Upper lobe of right lung (tissue), 1 donor: ENCODE results near the gene MRPS26. TPM values are rescaled to one million over a fixed set of nuclear protein-coding genes. Genes with fewer than 3 reads are reported as not detected.
"Not testable (repeated sequence)": the region's sequence is repeated elsewhere in the genome, so short reads cannot be mapped to it uniquely, and the experiment has no call there.

Experiments used
- ATAC-seq: fragments of 200-7000 bp; cut with Tn5 transposase; one replicate; pipeline ENCODE4 v1.9.1; 2020; ENCODE audit warnings: mild to moderate bottlenecking, moderate library complexity
- DNase-seq: peaks from one replicate; pipeline ENCODE4 v3.0.0-alpha.2; 2020
- H3K27ac ChIP-seq: fragments of 200-600 bp; one replicate; pipeline ENCODE4 v1.8.0; 2022
- H3K27me3 ChIP-seq: fragments of 200-600 bp; one replicate; pipeline ENCODE4 v1.8.0; 2022; ENCODE audit warnings: mild to moderate bottlenecking
- H3K36me3 ChIP-seq: fragments of 200-600 bp; one replicate; pipeline ENCODE4 v1.8.0; 2022
- H3K4me1 ChIP-seq: fragments of 200-600 bp; one replicate; pipeline ENCODE4 v1.8.0; 2022
- H3K4me3 ChIP-seq: fragments of 200-600 bp; one replicate; pipeline ENCODE4 v1.8.0; 2022; ENCODE audit warnings: mild to moderate bottlenecking
- H3K9me3 ChIP-seq: fragments of 200-600 bp; one replicate; pipeline ENCODE4 v1.8.0; 2022
- intact Hi-C: fragments of 100-400 bp; cut with DNase I; formaldehyde crosslinking; loops from one replicate; pipeline ENCODE4 v1.11.0; 2022
- total RNA-seq: library from RNA; stranded (reverse); fragmentation: NEBNext Ultra II Directional; extraction: Animal tissue kit (Norgen Biotek cat#: 25700); gene quantifications from one replicate; pipeline ENCODE4 v1.2.1, GENCODE V29; 2021
- TF ChIP-seq, protein P1 (sequence below): fragments of 200-600 bp; IDR thresholded peaks from one replicate; pipeline ENCODE4 v1.8.0; 2022; ENCODE audit warnings: antibody characterized with exemption
- donor health status: DM: no; HTN: yes; CAD: no; lungs with severe emphysema.

The MRPS26 gene
- total RNA-seq, 1 donor from 2014 or later, result 32.0 TPM

- DNase-seq (no peak), ATAC-seq (peak; percentile 61)
- intact Hi-C loops, result no loop called here
- Histone ChIP-seq H3K4me3 (no peak overlapping the region), H3K9me3 (no peaks in the 10 kb centered on the region), H3K36me3 (no peaks in the 10 kb centered on the region), H3K4me1 (peaks cover 6% of the 10 kb centered on the region), H3K27ac (no peak overlapping the region), H3K27me3 (peaks cover 25% of the 10 kb centered on the region)
- TF ChIP-seq, protein P1, sequence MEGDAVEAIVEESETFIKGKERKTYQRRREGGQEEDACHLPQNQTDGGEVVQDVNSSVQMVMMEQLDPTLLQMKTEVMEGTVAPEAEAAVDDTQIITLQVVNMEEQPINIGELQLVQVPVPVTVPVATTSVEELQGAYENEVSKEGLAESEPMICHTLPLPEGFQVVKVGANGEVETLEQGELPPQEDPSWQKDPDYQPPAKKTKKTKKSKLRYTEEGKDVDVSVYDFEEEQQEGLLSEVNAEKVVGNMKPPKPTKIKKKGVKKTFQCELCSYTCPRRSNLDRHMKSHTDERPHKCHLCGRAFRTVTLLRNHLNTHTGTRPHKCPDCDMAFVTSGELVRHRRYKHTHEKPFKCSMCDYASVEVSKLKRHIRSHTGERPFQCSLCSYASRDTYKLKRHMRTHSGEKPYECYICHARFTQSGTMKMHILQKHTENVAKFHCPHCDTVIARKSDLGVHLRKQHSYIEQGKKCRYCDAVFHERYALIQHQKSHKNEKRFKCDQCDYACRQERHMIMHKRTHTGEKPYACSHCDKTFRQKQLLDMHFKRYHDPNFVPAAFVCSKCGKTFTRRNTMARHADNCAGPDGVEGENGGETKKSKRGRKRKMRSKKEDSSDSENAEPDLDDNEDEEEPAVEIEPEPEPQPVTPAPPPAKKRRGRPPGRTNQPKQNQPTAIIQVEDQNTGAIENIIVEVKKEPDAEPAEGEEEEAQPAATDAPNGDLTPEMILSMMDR, result no peak
Measured at GRCh38 chr20:3074812-3075211, 29.0 kb downstream of the MRPS26 start.

GRCh38 chr20:3075315-3075714 lies 29.5 kb downstream of the MRPS26 start:
- ATAC-seq, intact Hi-C loops, DNase-seq: not testable (repeated sequence)

GRCh38 chr20:3077618-3078134 lies 31.8 kb downstream of the MRPS26 start:
- Histone ChIP-seq H3K9me3 (no peaks in the 10 kb centered on the region), H3K36me3 (no peaks in the 10 kb centered on the region), H3K27me3 (peaks cover 23% of the 10 kb centered on the region), H3K4me1 (peaks cover 3% of the 10 kb centered on the region), H3K4me3 (no peak overlapping the region), H3K27ac (no peak overlapping the region)
- intact Hi-C loops, result no loop called here
- no peak for DNase-seq
- peak; percentile 11 for ATAC-seq
- TF ChIP-seq, protein P1, result no peak

More at GRCh38 chr20:3075315-3075714, 29.5 kb downstream of the MRPS26 start:
- H3K36me3 ChIP-seq, H3K4me1 ChIP-seq, H3K9me3 ChIP-seq, H3K27ac ChIP-seq, H3K4me3 ChIP-seq: not testable (repeated sequence)
- H3K27me3 ChIP-seq, result peaks cover 25% of the 10 kb centered on the region

DNA sequence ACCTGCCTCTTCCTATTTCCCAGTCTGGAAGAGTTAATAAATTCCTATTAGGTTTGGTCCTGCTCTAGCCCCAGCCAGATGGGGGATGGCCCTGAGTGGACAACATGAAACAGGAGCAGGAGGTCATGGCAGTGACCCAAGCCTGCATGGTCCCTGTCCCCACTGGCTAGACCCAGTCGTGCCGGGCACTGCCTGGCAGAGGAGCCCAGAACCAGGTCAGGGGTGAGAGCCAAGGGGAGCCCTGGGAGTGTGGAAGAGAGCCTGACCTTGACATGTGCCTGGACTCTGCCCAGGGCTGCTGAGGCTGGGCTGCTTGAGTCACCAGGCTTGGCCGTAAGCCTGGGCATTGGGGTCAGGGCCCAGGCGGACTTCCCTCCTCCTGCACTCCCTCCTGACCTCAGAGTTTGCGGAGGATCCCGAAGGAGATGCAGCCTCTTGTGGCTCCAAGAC lies 35.1 kb downstream of the MRPS26 start:
- no peak overlapping the region for H3K27ac ChIP-seq
- H3K4me1 ChIP-seq, result peaks cover 11% of the 10 kb centered on the region
- ATAC-seq (peak; percentile 13), DNase-seq (no peak)
- TF ChIP-seq, protein P1, result no peak
- peaks cover 31% of the 10 kb centered on the region for H3K27me3 ChIP-seq
- H3K36me3 ChIP-seq, result no peaks in the 10 kb centered on the region
- no peak overlapping the region for H3K4me3 ChIP-seq
- H3K9me3 ChIP-seq, result no peaks in the 10 kb centered on the region
- intact Hi-C loops, result no loop called here

- TF ChIP-seq, protein P1, result no peak
- intact Hi-C loops, result no loop called here
- no peak overlapping the region for H3K4me3 ChIP-seq
- H3K9me3 ChIP-seq, result no peaks in the 10 kb centered on the region
- DNase-seq (no peak), ATAC-seq (no peak)
- H3K27me3 ChIP-seq, result peaks cover 31% of the 10 kb centered on the region
- H3K27ac ChIP-seq, result no peak overlapping the region
- H3K36me3 ChIP-seq, result no peaks in the 10 kb centered on the region
- peaks cover 11% of the 10 kb centered on the region for H3K4me1 ChIP-seq
Measured at GRCh38 chr20:3081641-3082040, 35.8 kb downstream of the MRPS26 start.

DNA sequence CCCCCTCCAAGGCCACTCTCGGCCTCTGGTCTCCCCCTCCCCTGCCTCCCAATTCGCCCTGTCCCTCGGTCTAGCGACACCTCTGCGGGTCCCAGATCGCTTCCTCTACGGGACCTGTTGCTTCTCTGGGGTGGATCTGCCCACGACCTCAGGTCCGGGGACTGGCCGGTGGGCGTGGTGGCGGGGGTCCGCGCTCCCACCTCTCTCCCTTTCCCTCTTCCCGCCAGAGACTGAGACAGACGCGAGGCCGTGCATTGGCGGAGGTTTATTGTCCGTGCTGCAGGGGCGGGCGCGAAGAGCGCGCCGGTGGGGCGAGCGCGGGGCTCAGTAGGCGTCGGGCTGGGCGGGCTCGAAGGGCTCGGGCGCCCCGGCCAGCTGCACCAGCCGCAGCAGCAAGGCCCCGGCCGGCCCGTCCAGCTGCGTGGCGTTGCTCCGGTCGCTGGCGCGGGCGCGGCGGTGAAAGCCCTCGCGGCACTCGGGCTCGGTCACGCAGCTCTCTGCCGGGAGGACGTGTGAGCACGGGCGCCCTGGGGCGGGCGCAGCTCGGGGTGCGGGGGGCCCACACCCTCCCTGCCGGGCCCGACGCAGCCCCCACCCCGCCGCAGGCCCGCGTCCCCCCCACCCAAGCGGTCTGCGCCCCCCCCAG lies 36.6 kb downstream of the MRPS26 start:
- Histone ChIP-seq H3K9me3 (no peaks in the 10 kb centered on the region), H3K4me3 (no peak overlapping the region), H3K36me3 (no peaks in the 10 kb centered on the region), H3K27ac (no peak overlapping the region), H3K27me3 (peaks cover 31% of the 10 kb centered on the region), H3K4me1 (peaks cover 11% of the 10 kb centered on the region)
- intact Hi-C loops, result no loop called here
- TF ChIP-seq, protein P1, result no peak
- DNase-seq, result no peak
- ATAC-seq, result peak; percentile 37
